ENCODE results near the gene G6PD. TPM values are rescaled to one million over a fixed set of nuclear protein-coding genes. Genes with fewer than 3 reads are reported as not detected.

The G6PD gene
- total and polyA plus RNA-seq, 2 of the 4 experiments (the other 2 are of a cell fraction): 77.1 to 213 TPM

DNA sequence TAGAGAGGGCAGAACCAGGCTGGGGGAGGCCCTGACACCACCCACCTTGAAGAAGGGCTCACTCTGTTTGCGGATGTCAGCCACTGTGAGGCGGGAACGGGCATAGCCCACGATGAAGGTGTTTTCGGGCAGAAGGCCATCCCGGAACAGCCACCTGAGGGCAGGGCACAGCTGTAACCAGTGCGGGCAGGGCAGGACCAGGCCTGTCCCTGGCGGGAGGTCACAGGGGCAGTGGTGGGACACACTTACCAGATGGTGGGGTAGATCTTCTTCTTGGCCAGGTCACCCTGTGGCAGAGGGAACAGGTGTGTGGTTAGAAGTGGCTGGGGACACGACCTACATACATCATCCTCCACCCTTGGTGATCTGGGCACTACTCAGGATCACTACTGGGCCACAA lies 10.8 kb downstream of the G6PD start:
- Histone ChIP-seq H4K5ac (ENCODE audit: low read depth, low read length) (no peak overlapping the region), H2AFZ (replicated peaks; ENCODE audit: low read length, poor library complexity) (no peak overlapping the region), H3K4ac (ENCODE audit: low read depth, low read length) (no peak overlapping the region), H2BK15ac (ENCODE audit: low read depth, low read length) (no peak overlapping the region), H3K23ac (ENCODE audit: low read depth, low read length) (no peak overlapping the region), H2BK120ac (ENCODE audit: low read depth, low read length) (no peak overlapping the region), H2BK20ac (ENCODE audit: low read depth, low read length) (no peak overlapping the region), H3K4me2 (ENCODE audit: low read depth, low read length) (no peak overlapping the region), H3K18ac (ENCODE audit: low read depth, low read length) (no peak overlapping the region), H3K36me3 (ENCODE audit: control insufficient read depth, insufficient read depth, low read length) (peaks cover 50% of the 10 kb centered on the region), H3K27ac (ENCODE audit: insufficient read depth, low read length) (no peak overlapping the region), H3K9me3 (ENCODE audit: control insufficient read depth, insufficient read depth, low read length) (no peaks in the 10 kb centered on the region), H3K9ac (ENCODE audit: low read depth, low read length) (no peak overlapping the region), H2BK5ac (ENCODE audit: low read depth, low read length, poor library complexity, severe bottlenecking) (no peak overlapping the region), H2AK9ac (replicated peaks; ENCODE audit: low read depth, low read length, poor library complexity) (no peak overlapping the region), H4K91ac (ENCODE audit: insufficient read depth, low read depth, low read length) (no peak overlapping the region), H4K20me1 (ENCODE audit: insufficient read depth, low read length) (peaks cover 12% of the 10 kb centered on the region), H4K8ac (ENCODE audit: low read depth in 2 of 2, low read length in 2 of 2) (no peak overlapping the region), H3K4me1 (ENCODE audit: control insufficient read depth, insufficient read depth, low read length) (peaks cover 5% of the 10 kb centered on the region), H3K9me1 (ENCODE audit: insufficient read depth, low read length) (peaks cover 2% of the 10 kb centered on the region), H3K4me3 (ENCODE audit: insufficient read depth, low read depth, low read length) (no peak overlapping the region), H3K79me1 (ENCODE audit: low read depth in 1 of 2, low read length in 2 of 2) (peaks cover 0 to 28% of the 10 kb centered on the region in 2 experiments; a peak in 2 of 4 replicates), H3K27me3 (ENCODE audit: control insufficient read depth, insufficient read depth, low read length) (no peaks in the 10 kb centered on the region), H2AK5ac (ENCODE audit: low read depth, low read length) (no peak overlapping the region), H3K56ac (ENCODE audit: extremely low read depth, insufficient read depth, low read length) (no peak overlapping the region), H3K14ac (replicated peaks; ENCODE audit: low read depth, low read length) (no peak overlapping the region)
- intact Hi-C loops (cut with micrococcal nuclease): no loop called here
- dilution Hi-C loops (cut with HindIII; ENCODE audit: low sequenced_read_pairs, unreplicated experiment): no loop called here
- POLR2A ChIA-PET (ENCODE audit: unreplicated experiment): no interaction called here
- 100% methylated on average over 2 of the region's 9 CpGs; no CpG with 5 or more reads in 1 of the 2 experiments for WGBS, 2 experiments (ENCODE audit: extremely low coverage in 2 of 2, insufficient read length in 1 of 2)
- TF ChIP-seq, protein P1, sequence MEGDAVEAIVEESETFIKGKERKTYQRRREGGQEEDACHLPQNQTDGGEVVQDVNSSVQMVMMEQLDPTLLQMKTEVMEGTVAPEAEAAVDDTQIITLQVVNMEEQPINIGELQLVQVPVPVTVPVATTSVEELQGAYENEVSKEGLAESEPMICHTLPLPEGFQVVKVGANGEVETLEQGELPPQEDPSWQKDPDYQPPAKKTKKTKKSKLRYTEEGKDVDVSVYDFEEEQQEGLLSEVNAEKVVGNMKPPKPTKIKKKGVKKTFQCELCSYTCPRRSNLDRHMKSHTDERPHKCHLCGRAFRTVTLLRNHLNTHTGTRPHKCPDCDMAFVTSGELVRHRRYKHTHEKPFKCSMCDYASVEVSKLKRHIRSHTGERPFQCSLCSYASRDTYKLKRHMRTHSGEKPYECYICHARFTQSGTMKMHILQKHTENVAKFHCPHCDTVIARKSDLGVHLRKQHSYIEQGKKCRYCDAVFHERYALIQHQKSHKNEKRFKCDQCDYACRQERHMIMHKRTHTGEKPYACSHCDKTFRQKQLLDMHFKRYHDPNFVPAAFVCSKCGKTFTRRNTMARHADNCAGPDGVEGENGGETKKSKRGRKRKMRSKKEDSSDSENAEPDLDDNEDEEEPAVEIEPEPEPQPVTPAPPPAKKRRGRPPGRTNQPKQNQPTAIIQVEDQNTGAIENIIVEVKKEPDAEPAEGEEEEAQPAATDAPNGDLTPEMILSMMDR (conservative IDR thresholded peaks at IDR 0.05; ENCODE audit: low read depth, low read length): no peak
- no peak for TF ChIP-seq RCOR1 (IDR thresholded peaks at IDR 0.05; ENCODE audit: insufficient replicate concordance, low read length)
- no peak for TF ChIP-seq POLR2A (IDR thresholded peaks at IDR 0.05; ENCODE audit: low read depth, low read length)
- ATAC-seq (ENCODE audit: low read depth): no peak
- no peak for DNase-seq
- in situ Hi-C loops (cut with MboI; ENCODE audit: low sequenced_read_pairs): loop anchor here (25.0 kb wide), 1 partner anchor 1574 kb away; no protein-coding TSS in a partner anchor
- CTCF ChIA-PET: no interaction called here
- BruUV-seq (replicated peaks): no TSS peak
